Measurements from ENCODE around the gene OR1I1.

- no peak for TF ChIP-seq POLR2A (IDR thresholded peaks at IDR 0.05; ENCODE audit: low read length)
- no peak for TF ChIP-seq GATA1 (IDR thresholded peaks at IDR 0.05; ENCODE audit: low read depth, low read length)
Observed at GRCh38 chr19:15128162-15128770, 46.3 kb downstream of the OR1I1 start.

Data from erythroblast (primary cell).